Inflammatory macrophage treated with lipopolysaccharide for 4 hours (primary cell): ENCODE results near the gene MYRIP.

Source experiments
- DNase-seq: peaks from one replicate; pipeline ENCODE4 v3.0.0-alpha.2; 2020

The MYRIP gene

DNA sequence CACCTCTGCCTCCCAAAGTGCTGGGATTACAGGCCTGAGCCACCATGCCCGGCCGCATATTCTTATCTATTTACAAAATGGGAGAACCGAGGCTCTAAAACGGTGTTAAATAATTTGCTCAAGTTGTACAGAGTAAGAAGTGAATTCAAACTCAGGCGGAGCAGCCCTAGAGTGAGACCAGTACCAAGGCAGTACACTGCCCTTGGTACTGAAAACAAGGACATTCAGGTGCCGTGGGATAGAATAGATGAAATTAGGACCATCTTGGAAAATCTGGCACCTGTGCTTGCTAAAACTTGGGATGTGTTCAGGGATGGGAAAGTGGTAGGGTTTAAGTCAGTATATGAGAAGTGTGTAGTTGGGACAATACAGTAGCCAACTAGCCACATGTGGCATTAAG is 100.7 kb downstream of the MYRIP start:
- DNase-seq: no peak

DNA sequence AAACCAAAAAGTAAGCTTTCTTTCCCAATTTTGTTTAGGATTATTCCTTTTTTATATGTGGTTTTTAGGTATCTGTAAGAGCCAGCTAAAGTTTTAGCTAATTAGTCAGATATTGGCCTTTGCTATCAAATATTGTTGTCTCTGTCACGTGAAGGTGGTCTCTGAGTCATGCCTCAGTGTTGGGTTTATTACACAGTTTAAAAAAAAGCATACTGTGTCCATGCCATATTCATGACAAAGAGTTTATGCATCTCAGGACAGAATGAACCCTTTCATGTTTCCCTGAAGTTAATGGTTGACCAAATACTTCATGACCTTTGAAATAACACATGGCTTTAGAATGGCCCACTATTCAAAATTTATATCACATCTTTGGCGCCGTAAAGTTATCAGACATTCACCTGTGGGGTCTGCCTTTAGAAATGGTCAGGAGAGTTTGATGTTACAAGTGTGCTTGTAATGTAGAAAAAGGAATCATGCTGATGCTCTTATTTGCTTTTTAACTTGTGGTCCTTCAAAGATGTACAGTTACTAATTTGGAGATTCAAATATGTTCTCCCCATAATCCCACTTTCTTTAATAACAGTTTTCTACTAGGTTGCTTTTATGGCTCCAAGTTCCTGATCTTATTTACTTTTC is 101.5 kb downstream of the MYRIP start:
- DNase-seq: no peak

DNA sequence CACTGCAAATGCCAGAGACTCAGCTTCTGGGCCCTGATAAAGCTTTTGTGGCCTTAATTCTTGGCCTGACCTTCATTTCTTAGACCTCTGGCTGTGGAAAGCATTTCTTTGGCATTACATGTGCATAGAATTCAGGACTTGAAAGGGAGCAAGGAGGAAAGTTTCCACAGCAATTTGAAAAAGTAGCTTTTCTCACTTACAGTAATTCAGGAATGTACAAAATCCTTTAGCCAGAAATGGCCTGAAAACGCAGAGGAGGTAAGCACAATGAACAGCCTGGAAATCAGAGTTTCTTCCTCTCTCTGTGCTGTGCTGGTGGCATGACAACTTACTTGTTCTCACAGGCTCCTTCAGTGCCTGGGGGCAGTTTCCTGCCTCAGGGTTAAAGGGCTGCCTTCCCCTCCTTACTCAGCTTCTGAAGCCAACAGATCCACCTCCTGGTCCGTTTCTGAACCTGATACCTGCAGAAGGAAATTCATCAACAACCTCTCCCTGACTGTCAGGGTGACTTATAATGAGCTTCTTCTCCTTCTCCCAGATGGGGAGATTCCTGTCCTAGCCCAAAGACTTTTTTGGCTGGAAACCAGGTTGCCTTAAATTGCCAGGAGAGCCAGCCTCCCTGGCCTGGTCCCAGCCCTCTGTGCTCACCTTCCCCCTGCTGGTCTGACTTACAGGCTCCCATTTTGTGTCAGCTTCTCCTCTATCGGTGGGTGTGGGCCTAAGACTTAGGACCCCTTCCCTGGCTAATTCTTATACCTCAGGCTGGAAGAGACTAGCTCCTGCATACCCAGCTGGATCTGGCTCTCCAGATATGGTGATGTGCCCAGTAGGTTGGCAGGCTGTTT is 102.3 kb downstream of the MYRIP start:
- DNase-seq: no peak

DNA sequence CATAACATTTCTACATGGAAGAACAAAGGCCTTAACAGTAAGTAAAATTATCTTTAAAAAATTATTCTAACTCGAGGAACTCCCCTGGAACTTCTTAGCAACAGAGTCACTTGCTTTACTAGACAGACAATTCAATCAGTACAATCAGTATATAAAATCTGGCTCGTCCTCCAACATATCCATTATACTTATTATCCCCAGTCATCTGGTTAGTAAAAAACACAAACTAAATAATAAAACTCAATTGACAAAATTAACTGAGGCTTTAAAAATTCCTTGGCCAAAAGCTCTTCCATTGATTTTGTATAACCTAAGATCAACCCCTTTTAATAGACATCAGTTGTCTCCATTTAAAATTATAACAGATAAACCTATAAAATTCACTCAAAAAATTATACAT is 105.6 kb downstream of the MYRIP start:
- no peak for DNase-seq

DNA sequence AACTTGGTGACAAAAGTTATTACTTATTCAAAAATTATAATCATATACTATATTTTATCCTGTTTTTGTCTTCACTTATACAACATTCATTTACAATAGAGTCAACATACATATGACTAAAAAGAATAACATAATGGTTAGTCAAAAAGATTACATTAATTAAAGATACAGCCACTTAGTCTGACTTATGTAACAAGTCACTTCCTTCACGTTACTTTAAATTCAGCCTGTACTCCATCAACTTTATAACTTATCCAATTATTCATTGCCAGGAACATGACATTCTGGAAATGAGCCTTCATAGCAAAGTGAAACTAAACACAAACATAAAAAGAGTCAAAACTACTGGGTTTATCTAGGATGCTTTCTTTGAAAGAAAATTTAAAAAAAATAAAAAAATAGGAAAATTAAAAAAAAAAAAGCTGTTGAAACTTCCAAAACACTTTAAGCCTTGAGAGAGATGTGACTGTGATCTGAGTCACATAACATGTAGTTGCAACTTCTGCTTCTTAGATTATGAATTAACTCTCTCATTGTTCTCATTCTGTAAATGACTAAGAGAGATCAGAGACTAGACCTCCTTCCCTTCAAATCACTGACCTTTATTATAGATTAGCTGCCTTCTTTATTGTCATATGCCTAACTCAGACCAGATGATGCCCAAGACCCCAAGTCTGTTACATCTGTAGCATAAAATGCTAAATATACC is 107.8 kb downstream of the MYRIP start:
- peak; percentile 3 for DNase-seq

DNA sequence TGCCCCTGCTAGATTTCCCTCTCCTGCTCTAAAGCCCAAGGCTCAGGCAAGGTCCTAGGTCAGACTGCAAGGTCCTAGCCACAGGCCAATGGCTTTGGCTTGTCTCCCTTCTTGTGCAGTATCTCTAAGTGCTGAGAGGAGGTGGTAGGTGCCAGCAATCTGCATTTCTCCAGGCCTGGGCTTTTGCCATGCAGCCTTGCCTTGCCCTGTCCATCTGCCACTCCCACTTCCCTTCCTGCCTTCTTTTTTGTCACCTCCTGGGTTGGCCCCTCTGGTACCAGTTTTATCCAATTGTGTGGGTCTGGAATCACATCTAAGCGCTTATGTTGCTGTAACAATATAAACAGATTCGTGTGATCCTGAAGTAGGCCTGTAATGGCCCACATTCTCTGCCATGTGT is 109.9 kb downstream of the MYRIP start:
- DNase-seq: no peak

DNA sequence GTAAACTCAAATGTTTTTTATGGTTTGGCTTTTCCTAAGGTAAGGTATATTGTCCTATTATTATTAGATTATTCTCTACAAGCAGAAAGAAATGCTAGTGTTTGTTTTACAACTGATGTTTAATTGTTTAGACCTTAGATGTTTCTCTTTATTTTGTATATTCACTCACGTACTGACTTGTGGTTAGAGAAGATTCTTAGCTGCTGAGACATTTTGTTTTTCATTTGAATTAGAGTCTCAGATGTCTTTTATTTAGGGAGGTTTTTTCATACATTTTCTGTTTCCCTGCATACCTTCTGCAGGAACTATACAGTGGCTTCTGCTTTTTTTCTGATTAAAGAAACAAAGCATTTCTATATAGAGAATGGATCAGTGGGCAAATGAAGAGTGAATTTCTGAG is 110.9 kb downstream of the MYRIP start:
- DNase-seq: no peak

DNA sequence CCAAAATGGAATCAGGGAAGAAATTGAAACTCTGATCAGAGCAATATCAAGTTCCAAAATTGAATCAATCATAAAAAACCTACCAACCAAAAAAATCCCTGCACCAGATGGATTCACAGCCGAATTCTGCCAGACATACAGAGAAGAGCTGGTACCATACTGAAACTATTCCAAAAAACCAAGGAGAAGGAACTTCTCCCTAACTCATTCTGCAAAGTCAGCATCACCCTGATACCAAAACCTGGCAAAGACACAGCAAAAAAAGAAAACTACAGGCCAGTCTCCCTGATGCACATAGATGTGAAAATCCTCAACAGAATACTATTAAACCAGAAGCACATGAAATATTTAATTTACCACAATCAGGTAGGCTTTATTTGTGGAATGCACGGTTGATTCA is 118.1 kb downstream of the MYRIP start:
- DNase-seq: no peak

DNA sequence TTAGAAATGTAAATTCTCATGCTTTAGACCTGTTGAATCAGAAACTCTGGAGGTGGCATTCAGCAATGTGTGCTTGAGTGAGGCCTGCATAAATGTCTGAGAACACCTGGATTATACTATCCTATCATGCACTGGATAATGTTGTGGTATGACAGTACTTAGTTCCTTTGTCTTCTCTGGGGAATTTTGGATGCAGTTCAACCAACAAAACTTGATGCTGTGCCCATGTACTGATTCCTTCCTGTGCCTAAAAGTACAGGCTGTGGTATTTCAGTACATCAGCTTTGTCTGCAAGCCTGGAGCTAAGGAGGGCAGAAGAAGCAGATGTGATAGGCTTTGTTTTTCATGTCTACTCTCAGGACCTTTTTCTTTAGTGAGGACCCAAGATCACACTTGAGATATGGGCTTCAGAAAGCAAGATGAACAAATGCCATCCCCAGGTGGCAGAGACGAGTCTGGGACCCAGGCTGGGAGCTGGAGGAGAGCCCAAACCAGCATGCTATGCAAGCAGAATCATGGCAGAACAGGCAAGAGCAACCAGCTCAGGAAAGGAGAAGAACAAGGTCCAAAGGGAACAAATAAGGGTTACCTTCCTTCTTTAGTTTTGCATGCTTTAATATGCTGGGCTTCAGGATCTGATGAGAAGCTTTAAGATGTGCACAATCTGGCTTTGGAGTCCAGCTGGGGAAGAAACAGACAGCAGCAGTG is 124.7 kb downstream of the MYRIP start:
- DNase-seq: no peak

DNA sequence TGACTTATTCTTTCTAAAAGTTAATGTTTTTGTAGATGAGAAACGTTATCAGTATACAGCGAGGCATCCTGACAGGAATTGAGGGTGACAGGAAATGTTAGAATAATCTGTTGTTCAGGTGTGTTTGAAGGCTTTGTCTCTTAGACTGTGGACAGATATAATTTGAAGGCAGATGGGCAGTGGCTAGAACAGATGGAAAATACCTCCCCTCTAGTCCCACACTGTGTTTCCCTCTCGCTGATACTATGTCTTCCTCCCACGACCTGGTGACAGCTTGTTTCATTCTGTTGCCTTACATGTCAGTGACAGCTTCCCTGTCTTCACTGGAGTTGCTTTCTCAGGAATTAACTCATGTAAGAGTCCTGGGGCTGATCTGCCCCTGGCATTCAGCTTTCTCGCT is 125.3 kb downstream of the MYRIP start:
- DNase-seq: no peak

DNA sequence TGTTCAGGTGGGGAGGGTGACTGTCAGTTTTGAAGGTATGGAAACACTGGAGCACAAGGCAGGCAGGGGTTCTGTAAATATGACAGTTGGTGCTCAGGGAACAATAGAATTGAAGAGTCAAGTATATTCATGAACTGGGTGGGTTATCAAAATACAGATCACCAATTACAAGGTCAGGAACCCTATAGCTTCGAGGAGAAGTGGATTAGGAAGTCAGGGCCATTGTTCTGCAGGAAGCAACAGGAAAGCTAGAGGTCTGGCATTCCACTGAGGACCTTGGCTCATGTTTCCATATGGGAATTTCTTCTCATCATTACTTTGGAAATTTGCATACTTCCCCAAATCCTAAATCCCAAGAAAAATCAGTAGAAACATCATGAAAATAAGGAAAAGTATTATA is 125.9 kb downstream of the MYRIP start:
- DNase-seq: no peak

DNA sequence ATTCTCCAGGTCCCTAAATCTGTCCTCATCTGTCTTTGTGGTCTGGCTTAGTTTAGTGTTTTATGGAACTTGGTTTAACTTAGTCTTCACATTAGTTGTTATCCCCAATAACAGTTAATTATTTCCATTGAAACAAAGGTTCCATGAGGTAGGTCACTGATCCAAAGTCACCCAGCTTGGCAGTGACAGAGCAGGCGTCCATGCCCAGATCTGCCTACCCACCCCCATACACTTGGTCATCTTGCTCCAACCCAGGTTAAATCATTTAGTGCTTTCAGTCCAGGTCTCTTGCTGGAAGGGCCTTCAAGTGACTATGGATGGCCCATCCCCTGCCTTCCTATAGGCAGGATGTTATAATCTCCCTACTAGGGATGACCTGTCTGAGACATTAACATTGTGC is 127.4 kb downstream of the MYRIP start:
- DNase-seq: no peak

DNA sequence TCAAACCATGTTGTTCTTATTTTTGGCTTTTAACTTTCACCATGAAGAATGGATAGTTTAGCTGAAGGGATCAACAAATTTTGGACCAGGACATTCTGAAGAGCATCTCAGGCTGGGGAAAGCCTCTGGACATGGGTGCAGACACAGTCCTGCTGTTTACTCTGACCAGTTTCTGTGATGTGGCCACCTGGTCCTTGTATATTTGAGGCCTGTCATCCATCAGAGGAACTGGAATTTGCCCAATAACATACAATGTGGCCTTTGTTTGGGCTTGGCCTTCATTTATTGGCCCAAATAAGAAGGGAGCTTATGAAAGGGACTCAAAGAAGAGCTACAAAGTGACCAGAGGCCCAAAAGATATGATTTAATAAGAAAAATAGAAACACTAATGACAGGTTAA is 127.9 kb downstream of the MYRIP start:
- no peak for DNase-seq

DNA sequence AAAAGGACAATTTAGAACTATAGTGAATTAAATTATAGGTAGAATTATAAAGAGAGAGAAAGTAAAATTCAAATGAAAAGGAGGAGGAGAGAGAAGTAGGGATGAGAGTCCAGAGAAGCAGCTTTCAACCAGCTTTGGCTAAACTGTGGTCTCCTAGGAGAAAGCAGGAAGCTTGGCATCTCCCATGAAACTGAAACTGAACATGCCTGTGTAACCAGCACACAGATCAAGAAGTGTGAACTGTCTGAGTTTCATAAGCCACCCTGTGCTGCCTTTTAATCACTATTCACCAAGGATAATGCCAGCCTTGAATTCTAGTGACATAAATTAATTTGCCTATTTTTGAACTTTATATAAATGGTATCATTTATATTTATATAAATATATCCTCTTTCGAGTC is 128.5 kb downstream of the MYRIP start:
- DNase-seq: peak; percentile 46

DNA sequence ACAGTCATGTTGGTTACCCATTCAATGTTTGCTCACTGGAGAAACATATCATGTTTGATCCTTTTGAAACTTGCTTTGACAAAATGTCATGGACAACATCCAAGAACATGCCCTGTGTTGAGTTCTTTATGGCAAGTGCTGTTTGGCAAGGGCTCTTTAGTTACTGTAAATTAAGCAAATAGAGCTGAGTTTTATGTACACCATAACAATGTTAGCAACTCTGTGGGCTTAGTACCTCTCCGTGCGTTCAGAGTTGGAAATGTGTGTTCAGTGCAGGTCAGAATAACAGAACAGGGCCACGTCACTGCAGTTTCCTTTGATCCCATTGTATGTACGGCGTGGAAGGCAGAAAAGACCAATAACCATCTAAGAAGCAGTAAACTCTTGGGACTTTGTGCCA is 132.5 kb downstream of the MYRIP start:
- DNase-seq: no peak

DNA sequence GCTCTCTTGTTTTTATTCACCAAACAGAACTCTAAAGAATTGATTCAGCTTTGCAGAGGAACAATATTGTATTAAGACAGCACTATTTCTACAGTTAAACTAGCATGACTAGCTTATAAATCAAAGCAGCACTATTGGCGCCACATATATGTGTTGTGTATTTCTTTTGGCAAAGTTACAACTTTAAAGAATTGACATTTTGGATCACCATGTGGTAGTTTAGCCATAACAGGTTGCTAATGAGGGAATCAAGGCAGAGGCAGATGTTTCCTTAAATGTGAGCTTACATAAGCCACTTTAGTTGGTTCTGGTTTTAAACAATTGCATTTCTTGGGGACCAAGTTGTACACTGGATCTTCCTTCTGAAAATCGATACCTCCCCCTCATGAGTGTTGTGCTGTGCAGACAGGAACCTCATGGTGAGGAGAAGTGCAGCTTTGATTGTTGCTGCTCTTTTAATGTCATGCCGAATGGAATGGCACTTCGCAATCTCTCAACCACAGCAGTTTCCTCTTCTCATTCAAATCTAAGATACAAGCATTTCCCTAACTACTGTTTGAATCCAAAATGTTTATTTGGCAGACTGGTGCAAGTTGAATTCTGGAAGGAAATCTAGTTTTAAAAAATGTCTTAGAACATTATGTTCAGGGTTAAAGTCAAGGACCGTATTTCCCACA is 151.2 kb downstream of the MYRIP start:
- no peak for DNase-seq

DNA sequence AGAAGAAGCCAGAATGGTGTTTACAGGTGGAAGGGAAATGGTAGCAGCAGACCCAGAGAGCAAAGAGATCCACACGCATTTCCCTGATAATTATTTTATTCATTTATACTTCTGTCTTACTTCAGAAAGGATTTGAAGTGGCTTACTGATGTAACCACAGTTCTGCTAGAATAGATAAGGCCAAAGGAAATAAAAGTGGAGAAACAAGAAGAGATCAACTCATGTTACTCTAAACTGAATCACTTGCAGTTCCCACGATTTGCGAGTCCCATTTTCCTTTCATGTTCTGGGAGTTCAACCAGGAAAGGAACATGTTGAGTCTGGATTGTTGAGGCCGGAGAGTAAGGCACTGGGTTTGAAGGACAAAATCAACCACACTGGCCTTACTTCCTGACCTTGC is 151.8 kb downstream of the MYRIP start:
- no peak for DNase-seq

DNA sequence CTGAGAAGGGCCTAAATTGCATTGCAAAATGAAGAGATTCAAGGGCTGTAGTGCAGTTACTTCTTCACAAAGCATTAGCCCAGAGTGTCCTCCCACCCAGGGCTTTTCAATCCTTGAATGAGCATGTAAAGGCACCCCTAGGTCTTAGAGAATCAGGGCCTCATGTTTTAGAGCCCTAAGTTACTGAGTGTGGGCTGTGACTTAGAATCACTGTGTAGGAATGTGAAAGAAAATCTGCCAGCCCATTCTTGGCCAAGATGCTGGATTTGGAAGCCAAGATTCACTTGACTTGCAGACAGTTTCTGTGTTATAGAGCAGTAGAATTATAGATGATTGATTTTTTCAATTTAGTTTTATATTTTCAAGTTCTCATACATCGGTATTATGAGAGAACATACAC is 153.2 kb downstream of the MYRIP start:
- DNase-seq: no peak

DNA sequence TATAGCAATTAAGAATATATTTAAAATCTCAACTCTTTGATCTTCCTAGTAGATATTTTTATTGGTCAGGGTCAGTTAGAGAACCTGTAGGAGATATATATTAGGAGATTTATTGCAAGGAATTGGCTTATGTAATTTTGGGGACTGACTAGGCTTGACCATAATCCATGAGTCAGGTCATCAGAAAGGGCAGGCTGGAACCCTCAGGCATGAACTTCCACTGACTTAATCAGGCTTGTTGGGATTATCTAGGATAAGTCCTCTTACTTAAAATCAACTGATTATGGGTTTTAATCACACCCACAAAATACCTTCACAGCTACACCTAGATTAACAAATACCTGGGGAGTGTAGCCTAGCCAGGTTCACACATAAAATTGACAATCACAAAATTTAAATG is 156.1 kb downstream of the MYRIP start:
- DNase-seq: no peak

DNA sequence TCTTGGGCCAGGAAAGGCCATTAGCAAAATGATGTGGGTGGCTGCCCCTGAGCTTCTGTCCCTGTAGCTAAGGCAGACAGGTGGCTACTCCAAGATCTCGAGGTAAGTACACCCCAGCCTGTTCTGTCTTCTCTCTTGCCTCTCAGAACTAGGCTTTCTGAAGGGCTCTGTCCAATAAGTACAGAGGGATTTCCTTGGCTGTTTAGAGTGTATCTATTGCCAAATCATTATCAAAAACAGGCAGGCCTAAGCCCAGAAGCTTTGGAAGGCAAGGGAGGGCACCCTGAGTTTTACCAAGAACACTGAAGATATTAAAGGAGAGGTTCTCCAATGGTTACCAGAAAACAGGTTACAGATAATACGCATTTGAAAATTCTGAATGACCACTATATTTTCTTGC is 156.6 kb downstream of the MYRIP start:
- no peak for DNase-seq

DNA sequence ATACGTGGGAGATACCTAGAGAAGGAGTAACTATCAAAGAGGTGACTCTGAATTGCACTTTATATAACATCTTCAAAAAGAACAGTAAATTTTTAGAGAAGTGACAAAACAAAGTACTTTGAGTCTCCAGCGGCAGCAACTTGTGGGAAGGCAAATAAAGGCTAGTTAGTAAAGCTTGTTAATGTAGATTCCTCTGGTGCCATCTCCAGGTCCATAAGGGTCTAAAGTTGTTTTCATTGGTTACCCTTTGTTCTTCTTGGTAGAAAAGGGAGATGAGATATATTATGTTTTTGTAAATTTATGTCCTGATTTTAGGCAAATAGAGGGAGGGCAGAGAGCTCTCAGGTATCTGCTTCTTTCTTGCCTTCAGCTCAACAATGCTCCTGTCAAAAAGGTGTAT is 161.6 kb downstream of the MYRIP start:
- DNase-seq: no peak

DNA sequence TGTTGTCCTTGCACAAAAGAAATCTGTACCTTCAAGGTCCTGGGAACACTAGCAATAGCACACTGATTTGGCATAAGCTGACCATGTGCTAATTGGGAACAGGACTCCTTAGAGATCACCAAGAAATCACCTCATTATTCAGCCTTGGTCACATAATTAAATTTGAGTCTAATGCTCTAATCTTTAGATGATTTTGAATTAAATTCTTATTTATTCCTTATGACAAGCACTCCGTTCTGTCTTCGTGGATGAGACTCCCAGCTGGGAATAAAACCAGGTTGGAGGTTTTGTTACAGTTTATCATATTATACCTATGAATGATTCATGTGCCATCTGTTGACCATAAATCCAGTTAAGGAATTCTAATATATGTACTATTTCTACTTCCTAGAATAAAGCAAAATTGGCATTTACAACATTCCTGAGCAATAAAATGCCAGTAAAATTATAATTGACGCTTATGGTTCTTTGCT is 162.2 kb downstream of the MYRIP start:
- DNase-seq: no peak

DNA sequence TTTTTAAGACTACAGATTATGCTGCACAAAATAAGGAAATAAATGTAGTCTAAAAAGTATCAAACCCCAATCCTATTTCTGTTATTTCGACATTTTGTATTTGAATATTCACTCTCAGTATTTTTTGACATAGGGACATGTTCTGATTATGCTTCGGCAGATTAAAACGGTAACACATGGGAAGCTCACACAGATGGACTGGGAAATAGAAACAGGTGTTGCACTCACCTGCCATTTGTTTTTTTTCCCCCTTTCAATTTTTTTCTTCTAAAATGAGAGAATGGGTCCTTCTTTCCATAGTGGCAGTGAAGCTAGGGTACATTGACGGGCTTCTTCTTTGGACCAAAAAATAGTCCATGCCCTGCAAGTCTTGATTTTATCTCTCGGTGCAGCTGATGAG is 163.1 kb downstream of the MYRIP start:
- no peak for DNase-seq
